Naive B cell (primary cell): ENCODE results near the gene DSN1. TPM values are rescaled to one million over a fixed set of nuclear protein-coding genes. Genes with fewer than 3 reads are reported as not detected.

Experiments used
- ATAC-seq, 2 donors: fragments of 150-1000 bp; cut with Tn5 transposase; 2 replicates each; pipeline ENCODE4 v1.10.0; 2021; ENCODE audit warnings: low read depth in 2 of 2, mild to moderate bottlenecking in 2 of 2, moderate library complexity in 2 of 2
- DNase-seq: peaks from one replicate; pipeline ENCODE4 v3.0.0; 2022
- H3K27ac Mint-ChIP-seq, 6 donors: one replicate each; pipeline ENCODE4 v1.8.0; 2020 to 2022; ENCODE audit warnings: mild to moderate bottlenecking in 6 of 6, mixed read lengths in 6 of 6, moderate library complexity in 5 of 6, inconsistent platforms in 2 of 6
- H3K27me3 Mint-ChIP-seq, 3 donors: one replicate each; pipeline ENCODE4 v1.8.0; 2021 to 2022; ENCODE audit warnings: mixed read lengths in 3 of 3, mild to moderate bottlenecking in 1 of 3
- H3K36me3 Mint-ChIP-seq, 2 donors: one replicate each; pipeline ENCODE4 v1.8.0; 2020 to 2022; ENCODE audit warnings: mixed read lengths in 2 of 2, inconsistent platforms in 1 of 2, mild to moderate bottlenecking in 1 of 2
- H3K4me1 Mint-ChIP-seq, 3 donors: one replicate each; pipeline ENCODE4 v1.8.0; 2020 to 2022; ENCODE audit warnings: mixed read lengths in 3 of 3, inconsistent platforms in 1 of 3, mild to moderate bottlenecking in 1 of 3, moderate library complexity in 1 of 3
- H3K4me3 Mint-ChIP-seq, 8 donors: one replicate each; pipeline ENCODE4 v1.8.0; 2020 to 2022; ENCODE audit warnings: mild to moderate bottlenecking in 8 of 8, mixed read lengths in 8 of 8, moderate library complexity in 8 of 8, inconsistent platforms in 2 of 8
- H3K9me3 Mint-ChIP-seq, 7 donors: one replicate each; pipeline ENCODE4 v1.8.0; 2020 to 2022; ENCODE audit warnings: mixed read lengths in 7 of 7, mild to moderate bottlenecking in 5 of 7, inconsistent platforms in 2 of 7, moderate library complexity in 1 of 7
- polyA plus RNA-seq, 6 donors: library from polyadenylated mRNA; unstranded; fragments of 300-500 nt; fragmentation: Illumina TruSeq; gene quantifications; one replicate each; pipeline ENCODE4 v1.2.3, GENCODE V29; 2021; ENCODE audit warnings: low read depth in 6 of 6

Gene DSN1
- polyA plus RNA-seq, 6 donors from 2014 or later = 22.5 to 35.9 (median 27.6) TPM

DNA sequence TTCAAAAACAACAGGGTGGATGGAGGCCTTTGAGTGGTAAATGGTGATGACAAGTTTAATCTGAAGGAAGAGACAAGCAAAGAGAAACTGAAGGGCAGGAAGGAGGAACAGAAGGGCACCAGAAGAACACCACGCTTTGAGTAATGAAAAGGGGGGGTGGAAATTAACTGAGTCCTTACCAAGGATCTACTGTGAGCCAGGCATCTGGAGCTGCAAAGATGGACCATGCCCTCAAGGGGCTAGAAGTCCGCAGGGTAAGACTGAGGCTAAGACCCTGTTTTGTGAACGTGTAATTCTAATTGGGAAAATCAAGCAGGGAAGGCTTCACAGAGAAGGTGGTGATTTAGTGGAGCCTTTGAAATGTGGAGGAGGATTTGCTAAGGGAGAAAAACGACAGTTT lies 29.3 kb downstream of the DSN1 start:
- Mint-ChIP-seq H3K27me3 (no peaks in the 10 kb centered on the region), H3K4me3 (peak overlapping the region; percentile 57 to 94 (median 87)), H3K4me1 (peaks cover 13 to 22% (median 13%) of the 10 kb centered on the region in 3 donors), H3K36me3 (no peaks in the 10 kb centered on the region), H3K27ac (peak overlapping the region in 4 of 6 donors; percentile 39 to 90 (median 63)), H3K9me3 (no peaks in the 10 kb centered on the region)
- no peak for DNase-seq
- ATAC-seq = no peak

DNA sequence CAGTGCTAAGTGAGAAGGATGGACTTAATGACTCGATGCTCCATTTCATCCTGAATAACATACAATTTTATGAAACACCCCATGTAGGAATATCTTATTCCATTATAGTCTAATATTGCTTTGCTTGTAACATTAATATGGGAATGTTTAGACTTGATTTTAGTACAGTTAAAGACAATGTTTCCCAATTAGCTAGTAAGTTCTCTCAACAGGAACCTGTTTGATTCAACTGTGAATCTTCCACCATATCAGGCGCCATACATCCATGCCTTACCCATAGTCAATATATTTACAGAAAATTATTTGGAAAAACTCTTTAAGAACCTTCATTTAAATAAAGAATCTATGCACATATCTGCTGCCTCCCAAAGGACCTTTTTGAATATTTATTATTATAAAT lies 31.0 kb downstream of the DSN1 start:
- Mint-ChIP-seq H3K27me3 (no peaks in the 10 kb centered on the region), H3K4me1 (peaks cover 13 to 22% (median 13%) of the 10 kb centered on the region in 3 donors), H3K36me3 (no peaks in the 10 kb centered on the region), H3K27ac (no peak overlapping the region), H3K4me3 (peak overlapping the region in 1 of 8 donors; percentile 17), H3K9me3 (no peaks in the 10 kb centered on the region)
- DNase-seq (no peak), ATAC-seq (no peak)

DNA sequence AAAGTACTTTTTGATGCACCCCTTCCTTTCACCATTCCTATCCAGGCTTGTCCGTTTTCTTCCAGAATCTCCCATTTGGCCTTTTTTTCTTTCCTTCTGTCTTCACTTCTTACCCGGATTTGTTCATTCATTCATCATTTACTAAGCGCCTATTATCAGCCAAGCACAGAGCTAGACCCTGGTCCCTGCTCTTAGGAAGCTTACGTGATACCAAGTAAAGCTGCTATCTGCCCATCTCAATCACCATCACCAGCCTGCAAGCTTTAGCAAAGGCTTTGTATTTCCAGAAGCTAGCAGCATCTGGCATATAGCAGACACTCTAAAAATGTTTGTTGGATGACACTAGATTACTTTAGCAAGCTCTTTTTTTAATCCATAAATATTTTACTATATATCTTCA lies 32.5 kb downstream of the DSN1 start:
- Mint-ChIP-seq H3K36me3 (no peaks in the 10 kb centered on the region), H3K27me3 (no peaks in the 10 kb centered on the region), H3K27ac (peak overlapping the region in 1 of 6 donors; percentile 6), H3K9me3 (no peaks in the 10 kb centered on the region), H3K4me1 (peaks cover 13 to 20% (median 16%) of the 10 kb centered on the region in 3 donors), H3K4me3 (no peak overlapping the region)
- ATAC-seq (no peak), DNase-seq (no peak)

DNA sequence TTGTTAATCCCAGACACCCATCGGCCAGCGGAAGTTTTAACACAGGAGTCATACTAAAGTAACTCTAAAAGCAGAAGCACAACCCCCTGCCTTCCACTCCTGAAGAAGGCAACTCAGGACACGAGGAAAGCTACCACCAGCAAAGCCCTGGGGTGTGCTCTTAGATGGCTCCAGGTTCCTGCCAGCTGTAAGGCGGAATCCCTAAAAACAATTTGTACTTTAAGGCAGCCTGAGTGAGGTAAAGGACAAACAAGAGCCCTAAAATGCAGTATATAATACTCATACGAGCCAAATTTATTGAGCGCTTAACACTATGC lies 36.4 kb downstream of the DSN1 start:
- no peaks in the 10 kb centered on the region for H3K27me3 Mint-ChIP-seq
- ATAC-seq = no peak

DNA sequence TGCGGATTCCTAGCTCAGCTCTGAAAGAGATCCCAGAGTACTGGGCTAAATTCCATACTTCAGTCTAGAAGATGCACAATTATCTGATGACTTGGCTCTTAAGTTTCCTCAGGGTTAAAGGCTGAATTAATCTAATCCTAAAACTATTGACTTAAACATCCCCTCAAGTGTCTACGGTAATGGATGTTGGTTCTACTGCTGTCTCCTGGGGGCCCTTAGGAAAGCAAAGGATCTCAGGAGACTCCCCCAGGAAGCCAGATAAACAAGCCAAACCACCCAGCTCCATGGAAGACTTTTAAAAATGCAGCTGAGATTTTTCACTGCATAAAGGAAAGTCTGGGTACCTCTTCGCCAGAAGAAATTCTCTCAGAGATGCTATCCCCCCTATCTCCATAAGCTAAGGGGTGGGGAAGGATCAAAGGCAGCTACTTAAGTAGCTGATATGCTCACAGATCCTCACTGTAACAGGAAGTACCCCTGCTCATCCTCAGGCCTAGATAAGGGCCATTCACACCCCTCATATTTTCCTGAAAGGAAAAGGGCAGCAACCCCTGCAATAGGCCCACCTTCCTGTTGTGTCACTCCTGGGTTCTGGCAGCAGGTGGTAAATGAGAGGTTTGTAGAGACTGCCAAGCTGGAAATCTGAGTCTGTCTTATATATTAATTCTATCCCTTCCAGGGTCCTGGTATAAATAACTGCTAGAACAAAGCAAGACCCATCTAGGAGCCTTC lies 36.9 kb downstream of the DSN1 start:
- Mint-ChIP-seq H3K27ac (peak overlapping the region in 3 of 6 donors; percentile 16 to 49 (median 34)), H3K9me3 (no peaks in the 10 kb centered on the region), H3K27me3 (no peaks in the 10 kb centered on the region), H3K4me3 (no peak overlapping the region), H3K4me1 (peaks cover 6 to 22% (median 13%) of the 10 kb centered on the region in 3 donors), H3K36me3 (no peaks in the 10 kb centered on the region)
- DNase-seq (no peak), ATAC-seq (no peak)

More for the DNA sequence above, 36.4 kb downstream of the DSN1 start:
- Mint-ChIP-seq H3K27ac (peak overlapping the region in 2 of 6 donors; percentile 16 to 49), H3K4me1 (peaks cover 6 to 22% (median 13%) of the 10 kb centered on the region in 3 donors), H3K4me3 (no peak overlapping the region), H3K9me3 (no peaks in the 10 kb centered on the region), H3K36me3 (no peaks in the 10 kb centered on the region)
- no peak for DNase-seq

DNA sequence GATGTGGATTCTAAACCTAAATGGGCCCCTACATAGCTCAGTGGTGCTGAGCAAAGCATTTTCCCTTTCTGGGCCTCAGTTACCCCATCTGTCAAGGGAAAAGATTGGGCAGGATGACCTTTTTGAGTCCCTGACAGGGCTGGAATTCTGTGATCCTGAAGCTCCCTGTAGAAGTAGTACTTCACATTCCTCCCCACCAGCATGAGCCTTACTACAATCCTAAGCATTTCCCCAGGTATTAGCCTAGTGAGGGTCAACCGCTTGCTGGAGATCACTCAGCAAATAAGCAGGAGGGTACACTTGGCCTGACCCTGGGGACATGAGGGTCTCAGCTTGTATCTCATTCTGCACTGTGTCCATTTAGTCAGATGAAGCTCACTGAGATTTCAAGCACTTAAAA lies 41.1 kb downstream of the DSN1 start:
- no peaks in the 10 kb centered on the region for H3K27me3 Mint-ChIP-seq
- H3K9me3 Mint-ChIP-seq = no peaks in the 10 kb centered on the region
- peaks cover 11 to 28% (median 18%) of the 10 kb centered on the region in 3 donors for H3K4me1 Mint-ChIP-seq
- ATAC-seq (no peak), DNase-seq (no peak)
- no peak overlapping the region for H3K27ac Mint-ChIP-seq
- H3K36me3 Mint-ChIP-seq = no peaks in the 10 kb centered on the region
- peak overlapping the region in 1 of 8 donors; percentile 45 for H3K4me3 Mint-ChIP-seq

DNA sequence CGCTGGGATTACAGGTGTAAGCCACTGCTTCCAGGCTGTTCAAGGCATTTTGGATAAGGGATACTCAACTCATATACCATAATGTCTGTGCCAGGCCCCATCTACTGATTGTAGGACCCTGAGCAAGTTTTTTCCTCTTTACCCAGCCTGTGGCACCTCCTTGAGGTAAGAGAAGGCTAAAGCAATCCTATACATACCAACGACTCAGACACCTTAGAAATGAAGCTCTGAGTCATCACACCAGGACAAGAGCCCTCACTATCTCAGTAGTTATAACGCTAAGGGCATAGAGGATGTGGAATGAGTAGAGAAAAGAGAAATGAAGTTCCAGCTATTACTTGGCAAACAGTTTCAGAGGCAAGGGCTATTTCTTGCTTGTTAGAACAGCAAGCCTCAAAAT lies 44.6 kb downstream of the DSN1 start:
- H3K27ac Mint-ChIP-seq = no peak overlapping the region
- DNase-seq = no peak

DNA sequence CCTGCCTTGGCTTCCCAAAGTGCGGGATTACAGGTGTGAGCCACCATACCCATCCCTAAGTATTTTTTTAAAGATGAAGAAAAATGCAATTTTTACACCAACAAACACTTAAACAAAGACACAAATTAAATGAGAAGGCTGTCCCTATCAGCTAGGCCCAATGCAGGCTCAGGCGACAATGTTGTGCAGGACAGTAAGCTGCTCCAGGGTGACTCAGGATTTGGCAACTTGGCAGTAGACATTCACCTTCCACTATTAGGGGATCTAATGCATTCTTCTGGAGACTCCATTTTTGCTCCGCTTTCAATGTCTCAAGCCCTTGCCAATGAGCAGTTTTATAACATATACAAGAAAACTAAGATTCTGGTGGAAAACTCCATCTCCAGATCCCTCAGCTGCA lies 47.4 kb downstream of the DSN1 start:
- H3K4me3 Mint-ChIP-seq = no peak overlapping the region
- no peak for DNase-seq
- ATAC-seq = no peak
- peaks cover 7 to 22% (median 8%) of the 10 kb centered on the region in 3 donors for H3K4me1 Mint-ChIP-seq
- H3K9me3 Mint-ChIP-seq = no peaks in the 10 kb centered on the region
- H3K36me3 Mint-ChIP-seq = peaks cover 0 to 5% of the 10 kb centered on the region in 2 donors
- no peak overlapping the region for H3K27ac Mint-ChIP-seq
- no peaks in the 10 kb centered on the region for H3K27me3 Mint-ChIP-seq

More for the DNA sequence above, 44.6 kb downstream of the DSN1 start:
- H3K9me3 Mint-ChIP-seq = no peaks in the 10 kb centered on the region
- peaks cover 4 to 15% (median 11%) of the 10 kb centered on the region in 3 donors for H3K4me1 Mint-ChIP-seq
- no peak overlapping the region for H3K4me3 Mint-ChIP-seq
- no peaks in the 10 kb centered on the region for H3K27me3 Mint-ChIP-seq
- no peaks in the 10 kb centered on the region for H3K36me3 Mint-ChIP-seq
- ATAC-seq = no peak

DNA sequence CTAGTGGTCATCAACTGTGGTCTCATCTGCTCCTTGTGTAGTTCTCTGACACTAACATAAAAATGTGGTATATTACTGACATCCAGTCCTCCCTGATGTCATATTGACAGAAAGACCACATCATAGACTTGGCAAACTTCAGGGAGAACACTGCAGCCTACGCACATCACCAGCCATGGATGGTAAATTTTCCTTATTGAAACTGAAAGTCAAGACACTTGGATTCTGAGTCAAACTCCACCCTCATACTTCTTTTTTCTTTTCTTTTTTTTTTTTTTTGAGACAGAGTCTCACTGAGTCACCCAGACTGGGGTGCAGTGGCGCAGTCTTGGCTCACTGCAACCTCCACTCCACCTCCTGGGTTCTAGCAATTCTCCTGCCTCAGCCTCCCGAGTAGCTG lies 53.1 kb downstream of the DSN1 start:
- Mint-ChIP-seq H3K36me3 (peaks cover 0 to 5% of the 10 kb centered on the region in 2 donors), H3K27ac (peak overlapping the region in 2 of 6 donors; percentile 42 to 93), H3K27me3 (no peaks in the 10 kb centered on the region), H3K9me3 (no peaks in the 10 kb centered on the region), H3K4me3 (no peak overlapping the region), H3K4me1 (peaks cover 3 to 18% (median 3%) of the 10 kb centered on the region in 3 donors)
- ATAC-seq (no peak), DNase-seq (no peak)

DNA sequence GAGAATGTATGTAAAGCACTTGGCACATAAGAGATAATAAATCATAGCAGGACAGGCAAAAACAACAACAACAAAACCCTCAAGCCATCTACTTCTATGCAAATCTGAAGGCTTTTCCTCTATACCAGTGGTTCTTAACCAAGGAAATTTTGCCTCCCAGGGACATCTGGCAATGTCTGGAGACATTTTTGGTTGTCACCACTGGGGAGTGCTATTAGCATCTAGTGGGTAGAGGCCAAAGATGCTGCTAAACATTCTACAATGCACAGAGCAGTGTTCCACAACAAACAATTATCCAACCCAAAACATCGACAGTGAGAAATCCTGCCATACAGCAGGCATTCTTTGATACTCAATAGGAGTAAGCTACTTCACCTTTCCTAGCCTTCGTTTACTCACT lies 55.9 kb downstream of the DSN1 start:
- Mint-ChIP-seq H3K36me3 (peaks cover 0 to 5% of the 10 kb centered on the region in 2 donors), H3K27me3 (no peaks in the 10 kb centered on the region), H3K27ac (no peak overlapping the region), H3K4me1 (peaks cover 0 to 9% (median 3%) of the 10 kb centered on the region in 3 donors), H3K9me3 (no peaks in the 10 kb centered on the region), H3K4me3 (no peak overlapping the region)
- ATAC-seq (peak in 1 of 2 donors; percentile 39), DNase-seq (peak; percentile 1)

DNA sequence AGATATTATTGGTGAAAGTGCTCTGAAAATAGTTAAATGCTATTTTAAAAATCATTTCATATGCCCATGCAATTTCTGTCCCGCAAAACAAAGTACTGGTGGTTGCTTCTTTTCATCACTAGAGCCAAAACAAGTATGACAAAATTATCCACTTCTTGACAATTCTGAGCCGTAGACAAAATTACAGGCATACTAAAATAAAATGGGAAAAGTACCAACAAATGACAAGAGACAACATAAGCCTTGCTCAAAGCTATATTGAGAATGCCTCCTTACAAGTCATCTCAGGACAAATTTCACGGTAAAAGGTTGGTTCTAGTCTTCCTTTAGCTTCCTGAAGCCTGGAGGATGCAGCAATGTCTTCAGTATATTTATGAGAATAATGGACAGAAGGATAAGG lies 56.5 kb downstream of the DSN1 start:
- Mint-ChIP-seq H3K4me1 (peaks cover 0 to 3% (median 0%) of the 10 kb centered on the region in 3 donors), H3K9me3 (no peaks in the 10 kb centered on the region), H3K27me3 (no peaks in the 10 kb centered on the region), H3K36me3 (no peaks in the 10 kb centered on the region), H3K4me3 (no peak overlapping the region), H3K27ac (peak overlapping the region in 1 of 6 donors; percentile 4)
- ATAC-seq (no peak), DNase-seq (no peak)

DNA sequence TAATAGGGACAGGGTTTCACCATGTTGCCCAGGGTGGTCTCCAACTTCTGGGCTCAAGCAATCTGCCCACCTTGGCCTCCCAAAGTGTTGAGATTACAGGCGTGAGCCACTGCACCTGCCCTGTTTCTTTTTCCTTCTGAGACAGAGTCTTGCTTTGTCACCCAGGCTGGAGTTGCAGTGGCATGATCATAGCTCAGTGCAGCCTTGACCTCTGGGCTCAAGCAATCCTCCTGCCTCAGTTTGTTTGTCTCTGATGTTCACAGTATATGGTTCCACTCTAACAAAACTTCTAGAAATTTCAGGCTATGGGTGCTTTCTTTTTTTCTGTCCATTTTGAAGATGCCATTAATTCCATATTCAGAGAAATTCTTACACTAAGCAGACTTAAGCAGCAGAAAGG lies 60.8 kb downstream of the DSN1 start:
- Mint-ChIP-seq H3K4me1 (no peaks in the 10 kb centered on the region), H3K27me3 (no peaks in the 10 kb centered on the region), H3K9me3 (no peaks in the 10 kb centered on the region), H3K4me3 (no peak overlapping the region), H3K36me3 (no peaks in the 10 kb centered on the region), H3K27ac (no peak overlapping the region)
- ATAC-seq (no peak), DNase-seq (no peak)

DNA sequence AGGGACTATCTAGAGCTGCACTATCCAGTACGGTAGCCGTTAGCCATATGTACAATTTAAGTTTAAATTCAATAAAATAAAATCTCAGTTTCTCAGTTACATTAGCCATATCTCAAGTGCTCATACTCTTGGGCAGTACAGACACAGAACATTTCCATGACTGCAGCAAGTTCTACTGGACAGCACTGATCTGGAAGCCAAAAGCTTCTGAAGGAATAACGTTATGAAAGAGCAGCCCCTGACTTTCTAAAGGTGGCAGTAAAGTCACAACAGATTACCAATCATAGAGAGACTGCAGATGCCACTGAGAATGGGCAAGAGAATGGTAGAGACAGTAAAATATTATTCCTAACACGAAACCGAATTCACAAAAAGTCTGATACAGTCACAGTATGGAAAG lies 64.4 kb downstream of the DSN1 start:
- no peaks in the 10 kb centered on the region for H3K27me3 Mint-ChIP-seq
- no peaks in the 10 kb centered on the region for H3K4me1 Mint-ChIP-seq
- ATAC-seq (no peak), DNase-seq (no peak)
- H3K4me3 Mint-ChIP-seq = no peak overlapping the region
- H3K27ac Mint-ChIP-seq = no peak overlapping the region
- no peaks in the 10 kb centered on the region for H3K9me3 Mint-ChIP-seq
- peaks cover 5 to 8% of the 10 kb centered on the region in 2 donors for H3K36me3 Mint-ChIP-seq

DNA sequence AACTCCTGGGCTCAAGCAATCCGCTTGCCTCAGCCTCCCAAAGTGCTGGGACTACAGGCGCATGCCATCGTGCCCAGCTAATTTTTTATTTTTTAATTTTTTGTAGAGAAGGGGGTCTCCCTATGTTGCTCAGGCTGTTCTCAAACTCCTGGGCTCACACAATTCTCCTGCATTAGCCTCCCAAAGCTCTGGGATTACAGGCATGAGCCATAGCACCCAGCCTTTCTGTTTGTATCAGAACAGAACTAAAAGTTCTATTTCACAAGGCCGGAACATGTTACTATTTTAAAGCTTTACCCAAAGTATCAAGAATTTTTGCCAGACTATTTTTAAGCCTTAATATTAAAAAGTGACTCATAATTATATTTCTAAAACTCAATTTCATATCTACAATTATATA lies 70.0 kb downstream of the DSN1 start:
- ATAC-seq = no peak
- no peaks in the 10 kb centered on the region for H3K9me3 Mint-ChIP-seq
- no peak overlapping the region for H3K27ac Mint-ChIP-seq
- H3K27me3 Mint-ChIP-seq = no peaks in the 10 kb centered on the region
- peaks cover 5 to 8% of the 10 kb centered on the region in 2 donors for H3K36me3 Mint-ChIP-seq
- no peak for DNase-seq
- peaks cover 5 to 6% (median 5%) of the 10 kb centered on the region in 3 donors for H3K4me1 Mint-ChIP-seq
- no peak overlapping the region for H3K4me3 Mint-ChIP-seq
